ENCODE data around the gene PSMB2.
A peak's percentile ranks its signal among the peaks of the same experiment; 100 is the strongest.

Gene PSMB2

GRCh38 chr1:35555601-35556477 lies 85.5 kb downstream of the PSMB2 start:
- H3K9ac ChIP-seq (ENCODE audit: low read length): peak overlapping the region; percentile 82; the same call in 1 of the 2 replicates
- H4K20me1 ChIP-seq (ENCODE audit: insufficient read depth, low read length): no peaks in the 10 kb centered on the region

GRCh38 chr1:35555212-35555584 lies 86.1 kb downstream of the PSMB2 start:
- Histone ChIP-seq H3K27ac (ENCODE audit: low read depth, low read length, poor library complexity, severe bottlenecking) (no peak overlapping the region), H3K79me2 (ENCODE audit: insufficient read depth, low read length) (no peaks in the 10 kb centered on the region; the same call in 1 of the 2 replicates), H3F3A (ENCODE audit: insufficient read depth, low read length) (peaks cover 6% of the 10 kb centered on the region; the same call in 1 of the 2 replicates), H3K9ac (ENCODE audit: low read length) (no peak overlapping the region), H3K9me2 (ENCODE audit: low read depth, low read length) (no peaks in the 10 kb centered on the region), H4K20me1 (ENCODE audit: insufficient read depth, low read length) (no peaks in the 10 kb centered on the region), H3K4me1 (ENCODE audit: insufficient read depth, low read length, severe bottlenecking) (peaks cover 39% of the 10 kb centered on the region), H3K36me3 (ENCODE audit: insufficient read depth, low read length) (peaks cover 27% of the 10 kb centered on the region), H3K4me2 (ENCODE audit: low read length) (peak overlapping the region; percentile 93; the same call in 1 of the 2 replicates), H3K27me3 (ENCODE audit: insufficient read depth, low read length) (no peaks in the 10 kb centered on the region), H3K9me3 (ENCODE audit: low read length) (no peaks in the 10 kb centered on the region), H3K4me3 (ENCODE audit: low read depth, low read length, poor library complexity, severe bottlenecking) (peak overlapping the region; percentile 88), H2AFZ (ENCODE audit: low read length) (no peak overlapping the region)
- TF ChIP-seq EZH2 (IDR thresholded peaks at IDR 0.05; ENCODE audit: borderline replicate concordance, low read length) (no peak), CTCF (IDR thresholded peaks at IDR 0.05; ENCODE audit: low read length) (no peak)

More at GRCh38 chr1:35555601-35556477, 85.5 kb downstream of the PSMB2 start:
- H3F3A ChIP-seq (ENCODE audit: insufficient read depth, low read length): peaks cover 6% of the 10 kb centered on the region; the same call in 1 of the 2 replicates
- H3K27ac ChIP-seq (ENCODE audit: low read depth, low read length, poor library complexity, severe bottlenecking): no peak overlapping the region
- H3K4me1 ChIP-seq (ENCODE audit: insufficient read depth, low read length, severe bottlenecking): peaks cover 39% of the 10 kb centered on the region
- H3K79me2 ChIP-seq (ENCODE audit: insufficient read depth, low read length): no peaks in the 10 kb centered on the region; the same call in 1 of the 2 replicates
- H3K9me3 ChIP-seq (ENCODE audit: low read length): no peaks in the 10 kb centered on the region
- peak overlapping the region; percentile 93 for H3K4me2 ChIP-seq (ENCODE audit: low read length)
- no peaks in the 10 kb centered on the region for H3K27me3 ChIP-seq (ENCODE audit: insufficient read depth, low read length)
- no peaks in the 10 kb centered on the region for H3K9me2 ChIP-seq (ENCODE audit: low read depth, low read length)
- H3K36me3 ChIP-seq (ENCODE audit: insufficient read depth, low read length): peaks cover 24% of the 10 kb centered on the region
- no peak for TF ChIP-seq CTCF (IDR thresholded peaks at IDR 0.05; ENCODE audit: low read length)
- no peak for TF ChIP-seq EZH2 (IDR thresholded peaks at IDR 0.05; ENCODE audit: borderline replicate concordance, low read length)
- H3K4me3 ChIP-seq (ENCODE audit: low read depth, low read length, poor library complexity, severe bottlenecking): peak overlapping the region; percentile 88
- H2AFZ ChIP-seq (ENCODE audit: low read length): no peak overlapping the region

- Histone ChIP-seq H3K9me2 (ENCODE audit: low read depth, low read length) (no peaks in the 10 kb centered on the region), H3K4me1 (ENCODE audit: insufficient read depth, low read length, severe bottlenecking) (peaks cover 39% of the 10 kb centered on the region), H3K27me3 (ENCODE audit: insufficient read depth, low read length) (no peaks in the 10 kb centered on the region), H3K9me3 (ENCODE audit: low read length) (no peaks in the 10 kb centered on the region), H3K79me2 (ENCODE audit: insufficient read depth, low read length) (no peaks in the 10 kb centered on the region; the same call in 1 of the 2 replicates), H4K20me1 (ENCODE audit: insufficient read depth, low read length) (no peaks in the 10 kb centered on the region), H3K36me3 (ENCODE audit: insufficient read depth, low read length) (peaks cover 33% of the 10 kb centered on the region), H3K9ac (ENCODE audit: low read length) (no peak overlapping the region), H3F3A (ENCODE audit: insufficient read depth, low read length) (peaks cover 6% of the 10 kb centered on the region; the same call in 1 of the 2 replicates), H3K27ac (ENCODE audit: low read depth, low read length, poor library complexity, severe bottlenecking) (no peak overlapping the region), H2AFZ (ENCODE audit: low read length) (no peak overlapping the region), H3K4me3 (ENCODE audit: low read depth, low read length, poor library complexity, severe bottlenecking) (no peak overlapping the region), H3K4me2 (ENCODE audit: low read length) (no peak overlapping the region; the same call in 1 of the 2 replicates)
- TF ChIP-seq CTCF (IDR thresholded peaks at IDR 0.05; ENCODE audit: low read length) (no peak), EZH2 (IDR thresholded peaks at IDR 0.05; ENCODE audit: borderline replicate concordance, low read length) (no peak)
Measured at GRCh38 chr1:35554266-35555211, 86.8 kb downstream of the PSMB2 start.

All from OCI-LY1 (cell line).